H1 (cell line): Measurements from ENCODE around the gene MSMP. TPM values are rescaled to one million over a fixed set of nuclear protein-coding genes. Genes with fewer than 3 reads are reported as not detected.

Source experiments
- ASH2L ChIP-seq: fragments of 200-600, 300-600 bp; sonication (generic); IDR thresholded peaks from one replicate; pipeline ENCODE4 v1.7.1; 2017; ENCODE audit warnings: low read length
- BCL11A ChIP-seq, 2 experiments: IDR thresholded peaks; one replicate each; pipeline ENCODE4 v1.6.1; 2011; ENCODE audit warnings: low read depth in 2 of 2, low read length in 2 of 2, mild to moderate bottlenecking in 2 of 2
- BRCA1 ChIP-seq: IDR thresholded peaks from 2 replicates; pipeline ENCODE4 v1.6.1; 2012; ENCODE audit warnings: low read depth, low read length, improper control_type of control experiment
- E2F6 ChIP-seq: IDR thresholded peaks from 2 replicates; pipeline ENCODE4 v1.6.1; 2012; ENCODE audit warnings: inconsistent platforms
- EGR1 ChIP-seq: IDR thresholded peaks from 2 replicates; pipeline ENCODE4 v1.6.1; 2011; ENCODE audit warnings: low read depth, low read length, borderline replicate concordance
- EP300 ChIP-seq, 2 experiments: IDR thresholded peaks; 1 replicate in 1 of 2; 2 replicates in 1 of 2; pipeline ENCODE4 v1.6.1; 2011 to 2012; ENCODE audit warnings: low read depth in 2 of 2, low read length in 2 of 2, mild to moderate bottlenecking in 2 of 2, borderline replicate concordance in 1 of 2, inconsistent platforms in 1 of 2, moderate library complexity in 1 of 2
- GABPA ChIP-seq: IDR thresholded peaks from 2 replicates; pipeline ENCODE4 v1.6.1; 2011; ENCODE audit warnings: mild to moderate bottlenecking, low read length, moderate library complexity, borderline replicate concordance; ENCODE audit not compliant: insufficient read depth
- JUND ChIP-seq: IDR thresholded peaks from 2 replicates; pipeline ENCODE4 v1.6.1; 2011; ENCODE audit warnings: mild to moderate bottlenecking, improper control_type of control experiment, low read length
- KDM1A ChIP-seq: fragments of 200-600, 300-600 bp; sonication (generic); IDR thresholded peaks from 2 replicates; pipeline ENCODE4 v1.7.1; 2016; ENCODE audit warnings: mild to moderate bottlenecking, low read length, borderline replicate concordance
- MAX ChIP-seq: IDR thresholded peaks from 2 replicates; pipeline ENCODE4 v1.6.1; 2012; ENCODE audit warnings: inconsistent platforms
- PHF8 ChIP-seq: fragments of 200-600 bp; sonication (generic); conservative IDR thresholded peaks from 2 replicates; pipeline ENCODE4 v1.7.1; 2012; ENCODE audit warnings: low read depth, mild to moderate bottlenecking, inconsistent platforms, low read length, moderate library complexity
- POLR2AphosphoS5 ChIP-seq: IDR thresholded peaks from 2 replicates; pipeline ENCODE4 v1.6.1; 2011; ENCODE audit warnings: low read depth, low read length
- RAD21 ChIP-seq, 2 experiments: IDR thresholded peaks in 1 of 2; conservative IDR thresholded peaks in 1 of 2; 2 replicates each; pipeline ENCODE4 v1.6.1; 2011; ENCODE audit warnings: low read depth in 2 of 2, low read length in 2 of 2, improper control_type of control experiment in 1 of 2, inconsistent platforms in 1 of 2, mild to moderate bottlenecking in 1 of 2, moderate library complexity in 1 of 2
- RNF2 ChIP-seq: fragments of 200-900, 300-1000 bp; sonication (generic); IDR thresholded peaks from 2 replicates; pipeline ENCODE4 v1.7.1; 2016; ENCODE audit warnings: borderline replicate concordance, low read depth, mild to moderate bottlenecking, antibody characterized with exemption, low read length; ENCODE audit not compliant: poor library complexity, severe bottlenecking; ENCODE audit errors: missing control alignments
- SP2 ChIP-seq: IDR thresholded peaks from 2 replicates; pipeline ENCODE4 v1.6.1; 2012; ENCODE audit warnings: mild to moderate bottlenecking, low read length, inconsistent platforms
- SUZ12 ChIP-seq: fragments of 200-600 bp; sonication (generic); IDR thresholded peaks from 2 replicates; pipeline ENCODE4 v1.6.1; 2012; ENCODE audit warnings: mild to moderate bottlenecking, inconsistent platforms, low read length, moderate library complexity, mixed read lengths
- TAF1 ChIP-seq: IDR thresholded peaks from 2 replicates; pipeline ENCODE4 v1.6.1; 2011; ENCODE audit warnings: mild to moderate bottlenecking, low read depth, low read length
- TAF7 ChIP-seq: optimal IDR thresholded peaks from 2 replicates; pipeline ENCODE3; 2011; ENCODE audit warnings: low read depth, mild to moderate bottlenecking, inconsistent platforms, low read length, moderate library complexity, borderline replicate concordance
- TBP ChIP-seq: IDR thresholded peaks from 2 replicates; pipeline ENCODE4 v1.6.1; 2011; ENCODE audit warnings: low read depth, low read length, improper control_type of control experiment
- TCF12 ChIP-seq: IDR thresholded peaks from 2 replicates; pipeline ENCODE4 v1.6.1; 2011; ENCODE audit warnings: low read depth, mild to moderate bottlenecking, low read length
- YY1 ChIP-seq: IDR thresholded peaks from 2 replicates; pipeline ENCODE4 v1.6.1; 2011; ENCODE audit warnings: low read depth, mild to moderate bottlenecking, low read length
- polyA plus RNA-seq, 7 experiments: library from polyadenylated mRNA; depleted of rRNA in 3 of 7; stranded (reverse) in 5 of 7; unstranded in 2 of 7; fragments of >200 nt in 5 of 7; fragments of 200-250 nt in 2 of 7; gene quantifications; 1 replicate in 5 of 7; 2 replicates in 1 of 7; 4 replicates in 1 of 7; pipeline versions ENCODE4 v1.2.1 to v1.2.3, GENCODE V29; 2011 to 2013; ENCODE audit warnings: missing spikeins in 2 of 7, mixed read lengths in 2 of 7
- total RNA-seq: library from RNA; stranded (reverse); fragmentation: NEBNext Ultra II Directional; extraction: Animal tissue kit (Norgen Biotek cat#: 25700); gene quantifications from 2 replicates; pipeline ENCODE4 v1.2.1, GENCODE V29; 2021

Gene MSMP
- total and polyA plus RNA-seq, 2 of the 8 experiments (the other 6 are each of a cell fraction or from before 2014, with no cell fraction given), result 0.53 TPM; not detected in 1

GRCh38 chr9:35790385-35791296 is 36.6 kb upstream of the MSMP start (continued):
- TF ChIP-seq MAX (peak; percentile 58), E2F6 (peak; percentile 34; the same call in 1 of the 2 replicates), BRCA1 (peak; percentile 27; the same call in 1 of the 2 replicates), RNF2 (no peak), SUZ12 (no peak), YY1 (peak; percentile 33; the same call in 1 of the 2 replicates), JUND (0 out of 2 replicates have a peak, but pooled peaks have one; percentile 35), ASH2L (peak; percentile 18), KDM1A (no peak), TBP (0 out of 2 replicates have a peak, but pooled peaks have one; percentile 22), POLR2AphosphoS5 (no peak; the same call in 1 of the 2 replicates), EGR1 (no peak), TCF12 (no peak), PHF8 (0 out of 2 replicates have a peak, but pooled peaks have one; percentile 34), BCL11A (IDR thresholded peaks at IDR 0.05; ENCODE audit: low read depth in 2 of 2, low read length in 2 of 2) (no peak), RAD21 (IDR thresholded peaks at IDR 0.05 in 1 of 2, conservative IDR thresholded peaks at IDR 0.05 in 1 of 2; ENCODE audit: low read depth in 2 of 2, low read length in 2 of 2) (peak; percentile 94), SP2 (no peak), EP300 (IDR thresholded peaks at IDR 0.05; ENCODE audit: borderline replicate concordance in 1 of 2, low read depth in 2 of 2, low read length in 2 of 2) (no peak), GABPA (0 out of 2 replicates have a peak, but pooled peaks have one; percentile 35), TAF7 (no peak), TAF1 (0 out of 2 replicates have a peak, but pooled peaks have one; percentile 23)
